K562 (cell line): ENCODE data around the gene TMPRSS11E. TPM values are rescaled to one million over a fixed set of nuclear protein-coding genes. Genes with fewer than 3 reads are reported as not detected.

Experiments used
- ATAC-seq: fragments of 200-7000 bp; cut with Tn5 transposase; 3 replicates; pipeline ENCODE4 v1.9.1; 2020; ENCODE audit warnings: moderate library complexity
- BruUV-seq: library from RNA; stranded (reverse); fragments of 400-500 nt; replicated peaks from 2 replicates; lab custom pipeline; 2021; lab: Mats Ljungman, UMichigan
- CTCF ChIA-PET: fragments of 300-600 bp; formaldehyde crosslinking; extraction: SDS; loops from one replicate; lab custom pipeline; 2021; ENCODE audit warnings: low intra/inter-chr PET ratio; lab: Yijun Ruan, JAX
- POLR2A ChIA-PET: fragments of 300-600, 350-650 bp; sonication (Branson Sonifier 250); formaldehyde crosslinking; extraction: SDS; loops from one replicate; lab custom pipeline; 2021; ENCODE audit warnings: antibody characterized with exemption, inconsistent platforms; lab: Yijun Ruan, JAX
- DNase-seq, 4 experiments: peaks; one replicate each; pipeline versions ENCODE4 v3.0.0 to v3.0.0-alpha.2; 2011 to 2018; ENCODE audit warnings: low spot score in 3 of 4, mixed read lengths in 3 of 4; ENCODE audit errors: extremely low read depth in 1 of 4
- FAIRE-seq: peaks from 2 replicates; lab custom pipeline; 2011; peaks lifted over from hg19 to GRCh38; lab: Jason Lieb, UNC
- H2AFZ ChIP-seq: 2 replicates; pipeline ENCODE4 v1.6.0; 2011; ENCODE audit warnings: low read depth, low read length, control low read depth, inconsistent platforms
- H3K27ac ChIP-seq: fragments of 200-600 bp; 3 replicates; pipeline ENCODE4 v1.8.0; 2011; ENCODE audit warnings: low read depth, mild to moderate bottlenecking, control low read depth, inconsistent platforms, low read length, moderate library complexity, mixed read lengths; ENCODE audit errors: extremely low read depth
- H3K27me3 ChIP-seq, 2 experiments: fragments of 300-600 bp in 1 of 2; 2 replicates in 1 of 2; 3 replicates in 1 of 2; pipeline versions ENCODE4 v1.6.0 to v1.8.0; 2011; ENCODE audit warnings: inconsistent platforms in 2 of 2, low read length in 2 of 2, mild to moderate bottlenecking in 1 of 2, mixed read lengths in 1 of 2, moderate library complexity in 1 of 2; ENCODE audit not compliant: control insufficient read depth in 2 of 2, insufficient read depth in 2 of 2
- H3K36me3 ChIP-seq: fragments of 300-600 bp; 3 replicates; pipeline ENCODE4 v1.8.0; 2011; ENCODE audit warnings: mild to moderate bottlenecking, low read length, inconsistent platforms; ENCODE audit not compliant: control insufficient read depth, insufficient read depth
- H3K4me1 ChIP-seq, 2 experiments: fragments of 200-600 bp in 1 of 2; replicated peaks in 1 of 2; 2 replicates in 1 of 2; 3 replicates in 1 of 2; pipeline versions ENCODE4 v1.5.1 to v1.8.0; 2011; ENCODE audit warnings: inconsistent platforms in 2 of 2, low read length in 2 of 2, mild to moderate bottlenecking in 1 of 2, mixed read lengths in 1 of 2, moderate library complexity in 1 of 2; ENCODE audit not compliant: control insufficient read depth in 2 of 2, insufficient read depth in 2 of 2
- H3K4me2 ChIP-seq: 2 replicates; pipeline ENCODE4 v1.6.1; 2011; ENCODE audit warnings: low read length, control low read depth, inconsistent platforms, mixed read lengths; ENCODE audit not compliant: insufficient read depth
- H3K4me3 ChIP-seq: fragments of 200-600 bp; sonication (generic), shearing (Covaris generic); 2 replicates; pipeline ENCODE4 v1.5.1; 2016; ENCODE audit warnings: control low read depth, inconsistent platforms
- H3K79me2 ChIP-seq: fragments of 200-600 bp; 3 replicates; pipeline ENCODE4 v1.8.0; 2011; ENCODE audit warnings: low read length, inconsistent platforms; ENCODE audit not compliant: control insufficient read depth, insufficient read depth
- H3K9ac ChIP-seq, 2 experiments: 2 replicates each; pipeline versions ENCODE4 v1.6.0 to v1.6.1; 2011; ENCODE audit warnings: low read depth in 2 of 2, low read length in 2 of 2, control low read depth in 1 of 2, inconsistent platforms in 1 of 2, mild to moderate bottlenecking in 1 of 2, mixed read lengths in 1 of 2; ENCODE audit not compliant: insufficient read depth in 1 of 2
- H3K9me1 ChIP-seq: one replicate; pipeline ENCODE4 v1.6.0; 2011; ENCODE audit warnings: inconsistent platforms, mild to moderate bottlenecking, low read length, moderate library complexity; ENCODE audit not compliant: control insufficient read depth, insufficient read depth
- H3K9me3 ChIP-seq: replicated peaks from 2 replicates; pipeline ENCODE4 v1.5.1; 2011; ENCODE audit warnings: low read depth, low read length, inconsistent platforms; ENCODE audit not compliant: control insufficient read depth, insufficient read depth
- H4K20me1 ChIP-seq: replicated peaks from 2 replicates; pipeline ENCODE4 v1.6.1; 2011; ENCODE audit warnings: low read length, inconsistent platforms, mixed read lengths; ENCODE audit not compliant: control insufficient read depth, insufficient read depth
- CBFB ChIP-seq: sonication (generic); formaldehyde crosslinking; IDR thresholded peaks from 2 replicates; pipeline ENCODE4 v1.4.0; 2020; ENCODE audit warnings: mild to moderate bottlenecking, missing genetic modification reagents
- EP400 ChIP-seq: fragments of 450-650 bp; IDR thresholded peaks from 2 replicates; pipeline ENCODE4 v1.6.1; 2017; ENCODE audit warnings: antibody characterized with exemption, mild to moderate bottlenecking, moderate library complexity
- ZNF3 ChIP-seq: fragments of 250-450 bp; sonication (Bioruptor Pico); IDR thresholded peaks from 2 replicates; pipeline ENCODE4 v1.5.0; 2021; ENCODE audit warnings: mild to moderate bottlenecking, moderate library complexity
- in situ Hi-C: fragments of 300-500 bp; cut with MboI; formaldehyde crosslinking; loops from 4 replicates; pipeline ENCODE4 v1.15.0; 2018; ENCODE audit warnings: inconsistent platforms, mixed read lengths
- intact Hi-C: fragments of 100-400 bp; cut with micrococcal nuclease; formaldehyde crosslinking; loops from 2 replicates; pipeline ENCODE4 v1.14.2; 2022
- polyA plus RNA-seq, 8 experiments: library from polyadenylated mRNA; depleted of rRNA in 4 of 8; stranded (reverse) in 5 of 8; unstranded in 3 of 8; fragments of >200 nt; fragmentation: Nextera tagmentation in 2 of 8; fragmentation: Illumina TruSeq in 1 of 8; extraction: Ambion mirVana in 2 of 8; extraction: Trizol in 1 of 8; gene quantifications; 2 replicates each; pipeline versions ENCODE4 v1.2.1 to v1.2.3, GENCODE V29; 2011 to 2014; ENCODE audit warnings: inconsistent platforms in 1 of 8, missing spikeins in 1 of 8
- total RNA-seq, 7 experiments: library from RNA; depleted of rRNA in 6 of 7; stranded (reverse); fragments of >200 nt in 6 of 7; fragmentation: Illumina TruSeq in 2 of 7; extraction: Trizol in 2 of 7; gene quantifications; 2 replicates each; pipeline versions ENCODE4 v1.2.1 to v1.2.3, GENCODE V29; 2011 to 2021; ENCODE audit warnings: low replicate concordance in 1 of 7
- TF ChIP-seq, protein P1 (sequence below), 3 experiments: IDR thresholded peaks in 2 of 3; conservative IDR thresholded peaks in 1 of 3; 2 replicates each; pipeline ENCODE4 v1.5.1; 2011 to 2012; ENCODE audit warnings: low read length in 3 of 3, mild to moderate bottlenecking in 3 of 3, control low read depth in 2 of 3, improper control_type of control experiment in 1 of 3, inconsistent platforms in 1 of 3, low read depth in 1 of 3, mixed read lengths in 1 of 3, moderate library complexity in 1 of 3; ENCODE audit not compliant: insufficient read depth in 2 of 3
- TF ChIP-seq, protein P2 (sequence below), 2 experiments: IDR thresholded peaks; 2 replicates each; pipeline ENCODE4 v1.6.1; 2012; ENCODE audit warnings: improper control_type of control experiment in 2 of 2, low read depth in 2 of 2, low read length in 2 of 2, borderline replicate concordance in 1 of 2
- TF ChIP-seq, protein P3 (sequence below): sonication (generic); formaldehyde crosslinking; IDR thresholded peaks from 2 replicates; pipeline ENCODE4 v1.4.0; 2020; ENCODE audit warnings: mild to moderate bottlenecking, missing genetic modification reagents
- TF ChIP-seq, protein P4 (sequence below): fragments of 250-450 bp; sonication (Bioruptor Pico); IDR thresholded peaks from 2 replicates; pipeline ENCODE4 v1.8.0; 2022; ENCODE audit warnings: inconsistent platforms, mild to moderate bottlenecking, moderate library complexity, borderline replicate concordance
- TF ChIP-seq, protein P5 (sequence below): IDR thresholded peaks from 3 replicates; pipeline ENCODE4 v1.6.1; 2011; ENCODE audit warnings: borderline replicate concordance, mild to moderate bottlenecking, moderate library complexity; ENCODE audit not compliant: insufficient read length; ENCODE audit errors: extremely low read depth
- TF ChIP-seq, protein P6 (sequence below): fragments of 250-450 bp; sonication (Bioruptor Pico); IDR thresholded peaks from 2 replicates; pipeline ENCODE4 v1.4.0; 2020; ENCODE audit warnings: mild to moderate bottlenecking, moderate library complexity

TMPRSS11E gene
- total and polyA plus RNA-seq, 9 of the 15 experiments (the other 6 are each of a cell fraction or from before 2014, with no cell fraction given) = not detected

DNA sequence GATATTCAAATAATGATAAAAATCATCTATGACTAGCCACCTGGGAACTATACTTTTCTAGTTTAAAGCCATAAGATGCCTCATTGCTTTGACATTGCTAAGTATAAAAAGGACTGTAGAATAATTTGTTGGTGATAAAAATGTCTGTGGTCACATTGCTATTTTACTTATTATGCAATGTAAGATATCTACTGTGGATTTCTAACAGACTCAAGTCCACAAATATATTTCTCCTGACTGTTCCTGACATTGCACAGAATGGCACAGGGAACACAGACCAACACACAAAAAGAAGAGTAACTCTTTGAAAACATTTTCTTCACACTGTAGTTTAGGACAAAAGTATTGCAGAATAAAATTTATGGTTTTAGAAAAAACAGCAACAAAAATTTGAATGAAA, 2.2 kb upstream of the TMPRSS11E start:
- DNase-seq = no peak
- in situ Hi-C loops (no loop called here), intact Hi-C loops (no loop called here)
- Histone ChIP-seq H3K27ac (no peak overlapping the region), H3K79me2 (no peaks in the 10 kb centered on the region), H3K9ac (no peak overlapping the region), H4K20me1 (no peaks in the 10 kb centered on the region), H3K4me3 (no peak overlapping the region), H3K36me3 (no peaks in the 10 kb centered on the region), H3K4me2 (no peak overlapping the region), H3K4me1 (no peaks in the 10 kb centered on the region), H2AFZ (no peak overlapping the region), H3K9me3 (no peaks in the 10 kb centered on the region), H3K27me3 (no peaks in the 10 kb centered on the region), H3K9me1 (no peaks in the 10 kb centered on the region)
- ATAC-seq = no peak
- ChIA-PET POLR2A (no interaction called here), CTCF (no interaction called here)
- no TSS peak for BruUV-seq
- FAIRE-seq = no peak
- TF ChIP-seq ZNF3 (CRISPR knock-in tag) (no peak), CBFB (CRISPR knock-in tag) (no peak), EP400 (no peak)
- TF ChIP-seq, protein P1, sequence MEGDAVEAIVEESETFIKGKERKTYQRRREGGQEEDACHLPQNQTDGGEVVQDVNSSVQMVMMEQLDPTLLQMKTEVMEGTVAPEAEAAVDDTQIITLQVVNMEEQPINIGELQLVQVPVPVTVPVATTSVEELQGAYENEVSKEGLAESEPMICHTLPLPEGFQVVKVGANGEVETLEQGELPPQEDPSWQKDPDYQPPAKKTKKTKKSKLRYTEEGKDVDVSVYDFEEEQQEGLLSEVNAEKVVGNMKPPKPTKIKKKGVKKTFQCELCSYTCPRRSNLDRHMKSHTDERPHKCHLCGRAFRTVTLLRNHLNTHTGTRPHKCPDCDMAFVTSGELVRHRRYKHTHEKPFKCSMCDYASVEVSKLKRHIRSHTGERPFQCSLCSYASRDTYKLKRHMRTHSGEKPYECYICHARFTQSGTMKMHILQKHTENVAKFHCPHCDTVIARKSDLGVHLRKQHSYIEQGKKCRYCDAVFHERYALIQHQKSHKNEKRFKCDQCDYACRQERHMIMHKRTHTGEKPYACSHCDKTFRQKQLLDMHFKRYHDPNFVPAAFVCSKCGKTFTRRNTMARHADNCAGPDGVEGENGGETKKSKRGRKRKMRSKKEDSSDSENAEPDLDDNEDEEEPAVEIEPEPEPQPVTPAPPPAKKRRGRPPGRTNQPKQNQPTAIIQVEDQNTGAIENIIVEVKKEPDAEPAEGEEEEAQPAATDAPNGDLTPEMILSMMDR (IDR thresholded peaks at IDR 0.05 in 2 of 3, conservative IDR thresholded peaks at IDR 0.05 in 1 of 3; ENCODE audit: insufficient read depth in 2 of 3, low read depth in 1 of 3, low read length in 3 of 3) = no peak
- TF ChIP-seq, protein P2, sequence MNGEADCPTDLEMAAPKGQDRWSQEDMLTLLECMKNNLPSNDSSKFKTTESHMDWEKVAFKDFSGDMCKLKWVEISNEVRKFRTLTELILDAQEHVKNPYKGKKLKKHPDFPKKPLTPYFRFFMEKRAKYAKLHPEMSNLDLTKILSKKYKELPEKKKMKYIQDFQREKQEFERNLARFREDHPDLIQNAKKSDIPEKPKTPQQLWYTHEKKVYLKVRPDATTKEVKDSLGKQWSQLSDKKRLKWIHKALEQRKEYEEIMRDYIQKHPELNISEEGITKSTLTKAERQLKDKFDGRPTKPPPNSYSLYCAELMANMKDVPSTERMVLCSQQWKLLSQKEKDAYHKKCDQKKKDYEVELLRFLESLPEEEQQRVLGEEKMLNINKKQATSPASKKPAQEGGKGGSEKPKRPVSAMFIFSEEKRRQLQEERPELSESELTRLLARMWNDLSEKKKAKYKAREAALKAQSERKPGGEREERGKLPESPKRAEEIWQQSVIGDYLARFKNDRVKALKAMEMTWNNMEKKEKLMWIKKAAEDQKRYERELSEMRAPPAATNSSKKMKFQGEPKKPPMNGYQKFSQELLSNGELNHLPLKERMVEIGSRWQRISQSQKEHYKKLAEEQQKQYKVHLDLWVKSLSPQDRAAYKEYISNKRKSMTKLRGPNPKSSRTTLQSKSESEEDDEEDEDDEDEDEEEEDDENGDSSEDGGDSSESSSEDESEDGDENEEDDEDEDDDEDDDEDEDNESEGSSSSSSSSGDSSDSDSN (IDR thresholded peaks at IDR 0.05; ENCODE audit: borderline replicate concordance in 1 of 2, low read depth in 2 of 2, low read length in 2 of 2) = no peak
- TF ChIP-seq, protein P3, sequence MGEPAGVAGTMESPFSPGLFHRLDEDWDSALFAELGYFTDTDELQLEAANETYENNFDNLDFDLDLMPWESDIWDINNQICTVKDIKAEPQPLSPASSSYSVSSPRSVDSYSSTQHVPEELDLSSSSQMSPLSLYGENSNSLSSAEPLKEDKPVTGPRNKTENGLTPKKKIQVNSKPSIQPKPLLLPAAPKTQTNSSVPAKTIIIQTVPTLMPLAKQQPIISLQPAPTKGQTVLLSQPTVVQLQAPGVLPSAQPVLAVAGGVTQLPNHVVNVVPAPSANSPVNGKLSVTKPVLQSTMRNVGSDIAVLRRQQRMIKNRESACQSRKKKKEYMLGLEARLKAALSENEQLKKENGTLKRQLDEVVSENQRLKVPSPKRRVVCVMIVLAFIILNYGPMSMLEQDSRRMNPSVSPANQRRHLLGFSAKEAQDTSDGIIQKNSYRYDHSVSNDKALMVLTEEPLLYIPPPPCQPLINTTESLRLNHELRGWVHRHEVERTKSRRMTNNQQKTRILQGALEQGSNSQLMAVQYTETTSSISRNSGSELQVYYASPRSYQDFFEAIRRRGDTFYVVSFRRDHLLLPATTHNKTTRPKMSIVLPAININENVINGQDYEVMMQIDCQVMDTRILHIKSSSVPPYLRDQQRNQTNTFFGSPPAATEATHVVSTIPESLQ (CRISPR knock-in tag) = no peak
- TF ChIP-seq, protein P4, sequence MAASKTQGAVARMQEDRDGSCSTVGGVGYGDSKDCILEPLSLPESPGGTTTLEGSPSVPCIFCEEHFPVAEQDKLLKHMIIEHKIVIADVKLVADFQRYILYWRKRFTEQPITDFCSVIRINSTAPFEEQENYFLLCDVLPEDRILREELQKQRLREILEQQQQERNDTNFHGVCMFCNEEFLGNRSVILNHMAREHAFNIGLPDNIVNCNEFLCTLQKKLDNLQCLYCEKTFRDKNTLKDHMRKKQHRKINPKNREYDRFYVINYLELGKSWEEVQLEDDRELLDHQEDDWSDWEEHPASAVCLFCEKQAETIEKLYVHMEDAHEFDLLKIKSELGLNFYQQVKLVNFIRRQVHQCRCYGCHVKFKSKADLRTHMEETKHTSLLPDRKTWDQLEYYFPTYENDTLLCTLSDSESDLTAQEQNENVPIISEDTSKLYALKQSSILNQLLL = no peak
- TF ChIP-seq, protein P5, sequence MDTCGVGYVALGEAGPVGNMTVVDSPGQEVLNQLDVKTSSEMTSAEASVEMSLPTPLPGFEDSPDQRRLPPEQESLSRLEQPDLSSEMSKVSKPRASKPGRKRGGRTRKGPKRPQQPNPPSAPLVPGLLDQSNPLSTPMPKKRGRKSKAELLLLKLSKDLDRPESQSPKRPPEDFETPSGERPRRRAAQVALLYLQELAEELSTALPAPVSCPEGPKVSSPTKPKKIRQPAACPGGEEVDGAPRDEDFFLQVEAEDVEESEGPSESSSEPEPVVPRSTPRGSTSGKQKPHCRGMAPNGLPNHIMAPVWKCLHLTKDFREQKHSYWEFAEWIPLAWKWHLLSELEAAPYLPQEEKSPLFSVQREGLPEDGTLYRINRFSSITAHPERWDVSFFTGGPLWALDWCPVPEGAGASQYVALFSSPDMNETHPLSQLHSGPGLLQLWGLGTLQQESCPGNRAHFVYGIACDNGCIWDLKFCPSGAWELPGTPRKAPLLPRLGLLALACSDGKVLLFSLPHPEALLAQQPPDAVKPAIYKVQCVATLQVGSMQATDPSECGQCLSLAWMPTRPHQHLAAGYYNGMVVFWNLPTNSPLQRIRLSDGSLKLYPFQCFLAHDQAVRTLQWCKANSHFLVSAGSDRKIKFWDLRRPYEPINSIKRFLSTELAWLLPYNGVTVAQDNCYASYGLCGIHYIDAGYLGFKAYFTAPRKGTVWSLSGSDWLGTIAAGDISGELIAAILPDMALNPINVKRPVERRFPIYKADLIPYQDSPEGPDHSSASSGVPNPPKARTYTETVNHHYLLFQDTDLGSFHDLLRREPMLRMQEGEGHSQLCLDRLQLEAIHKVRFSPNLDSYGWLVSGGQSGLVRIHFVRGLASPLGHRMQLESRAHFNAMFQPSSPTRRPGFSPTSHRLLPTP = no peak
- TF ChIP-seq, protein P6, sequence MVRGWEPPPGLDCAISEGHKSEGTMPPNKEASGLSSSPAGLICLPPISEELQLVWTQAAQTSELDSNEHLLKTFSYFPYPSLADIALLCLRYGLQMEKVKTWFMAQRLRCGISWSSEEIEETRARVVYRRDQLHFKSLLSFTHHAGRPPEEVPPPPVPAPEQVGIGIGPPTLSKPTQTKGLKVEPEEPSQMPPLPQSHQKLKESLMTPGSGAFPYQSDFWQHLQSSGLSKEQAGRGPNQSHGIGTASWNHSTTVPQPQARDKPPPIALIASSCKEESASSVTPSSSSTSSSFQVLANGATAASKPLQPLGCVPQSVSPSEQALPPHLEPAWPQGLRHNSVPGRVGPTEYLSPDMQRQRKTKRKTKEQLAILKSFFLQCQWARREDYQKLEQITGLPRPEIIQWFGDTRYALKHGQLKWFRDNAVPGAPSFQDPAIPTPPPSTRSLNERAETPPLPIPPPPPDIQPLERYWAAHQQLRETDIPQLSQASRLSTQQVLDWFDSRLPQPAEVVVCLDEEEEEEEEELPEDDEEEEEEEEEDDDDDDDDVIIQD (CRISPR knock-in tag) = no peak
